Motor neuron (in vitro differentiated cells): ENCODE measurements around the gene HERC2. TPM values are rescaled to one million over a fixed set of nuclear protein-coding genes. Genes with fewer than 3 reads are reported as not detected.

Experiments
- ATAC-seq, 8 experiments: fragments of 200-7000 bp; cut with Tn5 transposase; replicated peaks in 6 of 8; 2 replicates each; pipeline ENCODE4 v1.8.0; 2021; ENCODE audit warnings: mild to moderate bottlenecking in 8 of 8, moderate library complexity in 8 of 8
- H3K27ac ChIP-seq, 2 donors: fragments of 250-450 bp; sonication (Bioruptor Pico); 2 replicates each; pipeline ENCODE4 v1.9.0; 2021; ENCODE audit warnings: antibody characterized with exemption in 2 of 2, mild to moderate bottlenecking in 2 of 2, moderate library complexity in 1 of 2
- H3K4me1 ChIP-seq, 2 donors: fragments of 250-450 bp; sonication (Bioruptor Pico); replicated peaks in 1 of 2; 2 replicates each; pipeline ENCODE4 v1.6.1; 2021; ENCODE audit warnings: antibody characterized with exemption in 2 of 2, mild to moderate bottlenecking in 2 of 2, moderate library complexity in 1 of 2
- H3K4me3 ChIP-seq, 5 donors: fragments of 250-450 bp; sonication (Bioruptor Pico); 2 replicates each; pipeline ENCODE4 v1.9.0; 2021; ENCODE audit warnings: antibody characterized with exemption in 5 of 5, mild to moderate bottlenecking in 5 of 5, moderate library complexity in 4 of 5
- WGBS, 10 experiments: fragments of 450-650 bp; shearing (Covaris generic); methylation state at CpG; one replicate each; pipeline ENCODE4 v1.0.0; 2022; 5-methylcytosine and 5-hydroxymethylcytosine counted together
- in situ Hi-C, 9 experiments: fragments of 400-800 bp; cut with MboI; loops; one replicate each; pipeline ENCODE4 v1.15.0; 2021; ENCODE audit warnings: low sequenced_read_pairs in 9 of 9, low pct_unique_long_range_greater_than_20kb in 2 of 9; ENCODE audit not compliant: unreplicated experiment in 9 of 9
- total RNA-seq, 8 experiments: library from RNA; unstranded; fragments of 300-600 nt; gene quantifications; 2 replicates each; pipeline versions ENCODE4 v1.2.3 to v1.2.4, GENCODE V29; 2022

The HERC2 gene
- total RNA-seq, 8 experiments from 2014 or later = 22.6 to 88.4 (median 35.0) TPM

- WGBS, 10 experiments = 71 to 90% (median 81%) methylated on average over 1 to 4 of the region's 5 CpGs; no CpG with 5 or more reads in 3 of the 10 experiments
- in situ Hi-C loops = no loop called here
- Histone ChIP-seq H3K27ac (no peak overlapping the region), H3K4me1 (peaks cover 4 to 8% of the 10 kb centered on the region in 2 donors), H3K4me3 (no peak overlapping the region)
- ATAC-seq = no peak
These were observed 224.2 kb downstream of the HERC2 start for GRCh38 chr15:28097656-28098359.

- in situ Hi-C loops = no loop called here
- peaks cover 4 to 8% of the 10 kb centered on the region in 2 donors for H3K4me1 ChIP-seq
- peak overlapping the region; percentile 22 to 40 (median 31) for H3K4me3 ChIP-seq
- H3K27ac ChIP-seq = no peak overlapping the region
- 0 to 27% methylated on average over 1 to 6 of the region's 72 CpGs; no CpG with 5 or more reads in 8 of the 10 experiments for WGBS, 10 experiments
- peak in 5 of 8 experiments; percentile 1 to 19 (median 3) for ATAC-seq
These were observed 225.1 kb downstream of the HERC2 start for GRCh38 chr15:28096670-28097431.

- peaks cover 4 to 8% of the 10 kb centered on the region in 2 donors for H3K4me1 ChIP-seq
- no peak for ATAC-seq
- 0 to 9% (median 0%) methylated on average over 1 to 7 of the region's 13 CpGs; no CpG with 5 or more reads in 7 of the 10 experiments for WGBS, 10 experiments
- peak overlapping the region; percentile 22 to 40 (median 31) for H3K4me3 ChIP-seq
- H3K27ac ChIP-seq = no peak overlapping the region
- in situ Hi-C loops = no loop called here
These were observed 225.6 kb downstream of the HERC2 start for GRCh38 chr15:28096411-28096669.

- peak overlapping the region in 3 of 5 donors; percentile 4 to 40 (median 32) for H3K4me3 ChIP-seq
- 0 to 28% (median 11%) methylated on average over 1 to 25 of the region's 76 CpGs; no CpG with 5 or more reads in 5 of the 10 experiments for WGBS, 10 experiments
- H3K4me1 ChIP-seq = peaks cover 4 to 8% of the 10 kb centered on the region in 2 donors
- no peak overlapping the region for H3K27ac ChIP-seq
- peak in 2 of 8 experiments; percentile 2 to 5 for ATAC-seq
- in situ Hi-C loops = no loop called here
These were observed 227.1 kb downstream of the HERC2 start for GRCh38 chr15:28094732-28095521.

- no peak overlapping the region for H3K27ac ChIP-seq
- H3K4me3 ChIP-seq = no peak overlapping the region
- 0 to 100% (median 74%) methylated on average over 1 to 6 of the region's 20 CpGs; no CpG with 5 or more reads in 2 of the 10 experiments for WGBS, 10 experiments
- peaks cover 4 to 8% of the 10 kb centered on the region in 2 donors for H3K4me1 ChIP-seq
- in situ Hi-C loops = no loop called here
- peak in 1 of 8 experiments; percentile 51 for ATAC-seq
These were observed 228.0 kb downstream of the HERC2 start for GRCh38 chr15:28093752-28094535.

- in situ Hi-C loops = no loop called here
- H3K4me3 ChIP-seq = no peak overlapping the region
- no peak for ATAC-seq
- no peak overlapping the region for H3K27ac ChIP-seq
- WGBS, 10 experiments = 74 to 100% (median 90%) methylated on average over 1 to 2 of the region's 2 CpGs; no CpG with 5 or more reads in 5 of the 10 experiments
- peaks cover 0 to 4% of the 10 kb centered on the region in 2 donors for H3K4me1 ChIP-seq
These were observed 230.7 kb downstream of the HERC2 start for GRCh38 chr15:28091313-28091712.

GRCh38 chr15:28086175-28086703 is 235.7 kb downstream of the HERC2 start:
- no peak overlapping the region for H3K27ac ChIP-seq
- ATAC-seq = peak; percentile 53 to 99 (median 83)
- in situ Hi-C loops = no loop called here
- 0 to 60% (median 13%) methylated on average over 1 to 2 of the region's 2 CpGs; no CpG with 5 or more reads in 3 of the 10 experiments for whole genome bisulfite sequencing, 10 experiments
- H3K4me1 ChIP-seq = no peaks in the 10 kb centered on the region
- H3K4me3 ChIP-seq = no peak overlapping the region

GRCh38 chr15:28085489-28086174 is 236.3 kb downstream of the HERC2 start:
- 0 to 100% (median 60%) methylated on average over 1 to 3 of the region's 4 CpGs; no CpG with 5 or more reads in 5 of the 10 experiments for WGBS, 10 experiments
- Histone ChIP-seq H3K4me1 (peaks cover 0 to under 1% of the 10 kb centered on the region in 2 donors), H3K4me3 (no peak overlapping the region), H3K27ac (no peak overlapping the region)
- peak in 3 of 8 experiments; percentile 12 to 45 (median 29) for ATAC-seq
- in situ Hi-C loops = no loop called here

- in situ Hi-C loops = no loop called here
- no peak for ATAC-seq
- Histone ChIP-seq H3K4me1 (peaks cover 2 to 3% of the 10 kb centered on the region in 2 donors), H3K4me3 (no peak overlapping the region), H3K27ac (no peak overlapping the region)
- 0 to 93% methylated on average over 1 to 3 of the region's 3 CpGs; no CpG with 5 or more reads in 8 of the 10 experiments for WGBS, 10 experiments
These were observed 237.4 kb downstream of the HERC2 start for GRCh38 chr15:28084547-28084946.

GRCh38 chr15:28082891-28083684 is 238.9 kb downstream of the HERC2 start:
- WGBS, 10 experiments = 45 to 87% (median 67%) methylated on average over 1 to 8 of the region's 11 CpGs; no CpG with 5 or more reads in 1 of the 10 experiments
- no peak overlapping the region for H3K4me3 ChIP-seq
- H3K4me1 ChIP-seq = peaks cover 2 to 3% of the 10 kb centered on the region in 2 donors
- peak in 1 of 8 experiments; percentile 1 for ATAC-seq
- H3K27ac ChIP-seq = no peak overlapping the region
- in situ Hi-C loops = no loop called here

- H3K27ac ChIP-seq = no peak overlapping the region
- no peak overlapping the region for H3K4me3 ChIP-seq
- WGBS, 10 experiments = 57 to 100% (median 93%) methylated on average over 1 to 10 of the region's 20 CpGs; no CpG with 5 or more reads in 5 of the 10 experiments
- no peak for ATAC-seq
- in situ Hi-C loops = no loop called here
- peaks cover 2 to 3% of the 10 kb centered on the region in 2 donors for H3K4me1 ChIP-seq
These were observed 240.4 kb downstream of the HERC2 start for GRCh38 chr15:28081594-28081993.
